DOHH2 (cell line): Measurements from ENCODE around the gene DTNB.
"Not testable (repeated sequence)": the region's sequence is repeated elsewhere in the genome, so short reads cannot be mapped to it uniquely, and the experiment has no call there.

Experiments
- CTCF ChIP-seq: fragments of 200-600 bp; sonication (generic); IDR thresholded peaks from one replicate; pipeline ENCODE4 v1.5.1; 2014; ENCODE audit warnings: antibody characterized with exemption, mild to moderate bottlenecking, low read depth, low read length; ENCODE audit not compliant: poor library complexity, severe bottlenecking
- EZH2phosphoT487 ChIP-seq: fragments of 200-600 bp; sonication (generic); IDR thresholded peaks from 2 replicates; pipeline ENCODE4 v1.6.1; 2017; ENCODE audit warnings: borderline replicate concordance, mild to moderate bottlenecking, antibody characterized with exemption, low read length, moderate library complexity, mixed read lengths

- not testable (repeated sequence) for TF ChIP-seq CTCF, EZH2phosphoT487
Measured at GRCh38 chr2:25403120-25403760, 270.1 kb downstream of the DTNB start.
